GM23338 (cell line): ENCODE measurements around the gene OSBPL5. TPM values are rescaled to one million over a fixed set of nuclear protein-coding genes. Genes with fewer than 3 reads are reported as not detected.

Source experiments
- ATAC-seq: fragments of 200-7000 bp; cut with Tn5 transposase; 3 replicates; pipeline ENCODE4 v1.9.1; 2020
- DNase-seq: peaks from one replicate; pipeline ENCODE4 v3.0.0-alpha.2; 2015; ENCODE audit warnings: low spot score
- H2AFZ ChIP-seq: fragments of 200-600 bp; sonication (generic); 2 replicates; pipeline ENCODE4 v1.8.0; 2016; ENCODE audit warnings: antibody characterized with exemption, mild to moderate bottlenecking, moderate library complexity
- H3F3A ChIP-seq: fragments of 200-600 bp; sonication (generic); replicated peaks from 2 replicates; pipeline ENCODE4 v1.8.0; 2017; ENCODE audit warnings: antibody characterized with exemption, mixed run types, low read depth
- H3K27ac ChIP-seq: fragments of 200-600 bp; sonication (generic); 2 replicates; pipeline ENCODE4 v1.6.1; 2016; ENCODE audit warnings: low read depth
- H3K27me3 ChIP-seq: fragments of 200-600 bp; sonication (generic); 2 replicates; pipeline ENCODE4 v1.8.0; 2016; ENCODE audit warnings: mild to moderate bottlenecking, mixed run types, moderate library complexity; ENCODE audit not compliant: insufficient read depth
- H3K36me3 ChIP-seq: fragments of 200-600 bp; sonication (generic); 2 replicates; pipeline ENCODE4 v1.8.0; 2016; ENCODE audit warnings: mild to moderate bottlenecking; ENCODE audit not compliant: insufficient read depth
- H3K4me1 ChIP-seq: fragments of 200-600 bp; sonication (generic); 2 replicates; pipeline ENCODE4 v1.8.0; 2016; ENCODE audit warnings: mild to moderate bottlenecking, moderate library complexity; ENCODE audit not compliant: insufficient read depth
- H3K4me2 ChIP-seq: fragments of 200-600 bp; sonication (generic); 2 replicates; pipeline ENCODE4 v1.7.1; 2017; ENCODE audit warnings: mixed run types
- H3K4me3 ChIP-seq: fragments of 200-600 bp; sonication (generic); 2 replicates; pipeline ENCODE4 v1.6.1; 2016; ENCODE audit warnings: mixed run types
- H3K79me2 ChIP-seq: fragments of 200-600 bp; sonication (generic); replicated peaks from 2 replicates; pipeline ENCODE4 v1.8.0; 2017; ENCODE audit warnings: mild to moderate bottlenecking; ENCODE audit not compliant: insufficient read depth
- H3K9me2 ChIP-seq: fragments of 200-600 bp; sonication (generic); 2 replicates; pipeline ENCODE4 v1.8.0; 2017; ENCODE audit not compliant: insufficient read depth
- H4K20me1 ChIP-seq: fragments of 200-600 bp; sonication (generic); replicated peaks from 2 replicates; pipeline ENCODE4 v1.8.0; 2017; ENCODE audit warnings: mild to moderate bottlenecking; ENCODE audit not compliant: insufficient read depth
- H3K27ac Mint-ChIP-seq: 2 replicates; pipeline ENCODE4 v1.8.0; 2020; ENCODE audit warnings: inconsistent platforms, mild to moderate bottlenecking, moderate library complexity, mixed read lengths
- H3K27me3 Mint-ChIP-seq: 3 replicates; pipeline ENCODE4 v1.8.0; 2022; ENCODE audit warnings: low read depth, mild to moderate bottlenecking, moderate library complexity, mixed read lengths, inconsistent platforms; ENCODE audit not compliant: insufficient read depth, poor library complexity
- H3K36me3 Mint-ChIP-seq: 3 replicates; pipeline ENCODE4 v1.8.0; 2021; ENCODE audit warnings: low read depth, mild to moderate bottlenecking, inconsistent platforms, moderate library complexity, mixed read lengths
- H3K4me1 Mint-ChIP-seq: 3 replicates; pipeline ENCODE4 v1.8.0; 2020; ENCODE audit warnings: mild to moderate bottlenecking, inconsistent platforms, mixed read lengths
- H3K4me3 Mint-ChIP-seq: 3 replicates; pipeline ENCODE4 v1.8.0; 2021; ENCODE audit warnings: moderate library complexity, mild to moderate bottlenecking, inconsistent platforms, mixed read lengths
- H3K9me3 Mint-ChIP-seq: 3 replicates; pipeline ENCODE4 v1.8.0; 2020; ENCODE audit warnings: moderate library complexity, mild to moderate bottlenecking, inconsistent platforms, mixed read lengths
- CREB1 ChIP-seq: fragments of 250-450 bp; sonication (Bioruptor Pico); IDR thresholded peaks from 2 replicates; pipeline ENCODE4 v1.5.0; 2020; ENCODE audit warnings: low read depth, mild to moderate bottlenecking, moderate library complexity
- EZH2 ChIP-seq: fragments of 200-600 bp; sonication (generic); IDR thresholded peaks from one replicate; pipeline ENCODE4 v1.8.0; 2017; ENCODE audit warnings: antibody characterized with exemption, mild to moderate bottlenecking, low read depth; ENCODE audit not compliant: unreplicated experiment
- JUNB ChIP-seq: IDR thresholded peaks from one replicate; pipeline ENCODE4 v1.6.1; 2016; ENCODE audit warnings: antibody characterized with exemption; ENCODE audit not compliant: unreplicated experiment
- NANOG ChIP-seq: IDR thresholded peaks from 2 replicates; pipeline ENCODE4 v1.6.1; 2016; ENCODE audit warnings: antibody characterized with exemption, borderline replicate concordance
- STAT1 ChIP-seq: IDR thresholded peaks from one replicate; pipeline ENCODE4 v1.6.1; 2016; ENCODE audit warnings: antibody characterized with exemption; ENCODE audit not compliant: unreplicated experiment
- ZNF114 ChIP-seq: fragments of 250-450 bp; sonication (Bioruptor Pico); IDR thresholded peaks from 2 replicates; pipeline ENCODE4 v1.5.0; 2020; ENCODE audit warnings: mild to moderate bottlenecking, moderate library complexity
- ZNF331 ChIP-seq: fragments of 250-450 bp; sonication (Bioruptor Pico); IDR thresholded peaks from 2 replicates; pipeline ENCODE4 v1.5.0; 2020; ENCODE audit warnings: low read depth, mild to moderate bottlenecking, moderate library complexity
- polyA plus RNA-seq: library from polyadenylated mRNA; unstranded; fragments of >200 nt; fragmentation: Nextera tagmentation; extraction: Ambion mirVana; gene quantifications from 2 replicates; pipeline ENCODE4 v1.2.1, GENCODE V29; 2016
- total RNA-seq: library from RNA; depleted of rRNA; stranded (reverse); fragments of >200 nt; shearing (Covaris generic); gene quantifications from 2 replicates; pipeline ENCODE4 v1.2.3, GENCODE V29; 2014
- TF ChIP-seq, protein P1 (sequence below): IDR thresholded peaks from one replicate; pipeline ENCODE4 v1.6.1; 2018; ENCODE audit warnings: antibody characterized with exemption; ENCODE audit not compliant: unreplicated experiment
- TF ChIP-seq, protein P2 (sequence below), 2 experiments: fragments of 200-600 bp in 1 of 2; sonication (generic) in 1 of 2; conservative IDR thresholded peaks; 2 replicates each; pipeline versions ENCODE4 v1.5.1 to v1.6.1; 2016 to 2017; ENCODE audit warnings: antibody characterized with exemption in 2 of 2, low read depth in 2 of 2, mild to moderate bottlenecking in 2 of 2, moderate library complexity in 1 of 2
- TF ChIP-seq, protein P3 (sequence below): fragments of 250-450 bp; sonication (Bioruptor Pico); IDR thresholded peaks from 2 replicates; pipeline ENCODE4 v1.5.0; 2020; ENCODE audit warnings: mild to moderate bottlenecking, moderate library complexity

OSBPL5 gene
- total and polyA plus RNA-seq, 2 experiments from 2014 or later = 2.7 to 12.0 TPM

DNA sequence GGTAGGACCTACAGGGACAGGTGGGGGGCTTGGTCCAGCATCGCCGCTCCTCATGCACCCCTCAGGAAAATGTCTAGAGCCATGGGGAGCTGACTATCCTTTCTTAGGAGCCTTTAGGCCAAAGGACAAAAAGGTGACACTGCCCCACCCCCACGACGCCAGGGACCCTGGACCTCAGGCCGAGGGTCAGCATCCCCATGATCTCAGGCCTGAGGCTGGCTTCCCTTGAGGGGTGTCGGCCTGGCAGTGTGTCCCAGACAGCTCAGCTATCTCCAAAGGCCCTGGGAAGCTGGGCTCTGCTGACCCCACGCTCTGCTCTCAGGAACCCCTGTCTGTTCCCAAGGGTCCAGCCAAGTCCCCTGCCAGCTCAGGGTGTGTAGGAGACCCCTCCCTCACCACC lies 37.2 kb upstream of the OSBPL5 start (continued):
- TF ChIP-seq, protein P1, sequence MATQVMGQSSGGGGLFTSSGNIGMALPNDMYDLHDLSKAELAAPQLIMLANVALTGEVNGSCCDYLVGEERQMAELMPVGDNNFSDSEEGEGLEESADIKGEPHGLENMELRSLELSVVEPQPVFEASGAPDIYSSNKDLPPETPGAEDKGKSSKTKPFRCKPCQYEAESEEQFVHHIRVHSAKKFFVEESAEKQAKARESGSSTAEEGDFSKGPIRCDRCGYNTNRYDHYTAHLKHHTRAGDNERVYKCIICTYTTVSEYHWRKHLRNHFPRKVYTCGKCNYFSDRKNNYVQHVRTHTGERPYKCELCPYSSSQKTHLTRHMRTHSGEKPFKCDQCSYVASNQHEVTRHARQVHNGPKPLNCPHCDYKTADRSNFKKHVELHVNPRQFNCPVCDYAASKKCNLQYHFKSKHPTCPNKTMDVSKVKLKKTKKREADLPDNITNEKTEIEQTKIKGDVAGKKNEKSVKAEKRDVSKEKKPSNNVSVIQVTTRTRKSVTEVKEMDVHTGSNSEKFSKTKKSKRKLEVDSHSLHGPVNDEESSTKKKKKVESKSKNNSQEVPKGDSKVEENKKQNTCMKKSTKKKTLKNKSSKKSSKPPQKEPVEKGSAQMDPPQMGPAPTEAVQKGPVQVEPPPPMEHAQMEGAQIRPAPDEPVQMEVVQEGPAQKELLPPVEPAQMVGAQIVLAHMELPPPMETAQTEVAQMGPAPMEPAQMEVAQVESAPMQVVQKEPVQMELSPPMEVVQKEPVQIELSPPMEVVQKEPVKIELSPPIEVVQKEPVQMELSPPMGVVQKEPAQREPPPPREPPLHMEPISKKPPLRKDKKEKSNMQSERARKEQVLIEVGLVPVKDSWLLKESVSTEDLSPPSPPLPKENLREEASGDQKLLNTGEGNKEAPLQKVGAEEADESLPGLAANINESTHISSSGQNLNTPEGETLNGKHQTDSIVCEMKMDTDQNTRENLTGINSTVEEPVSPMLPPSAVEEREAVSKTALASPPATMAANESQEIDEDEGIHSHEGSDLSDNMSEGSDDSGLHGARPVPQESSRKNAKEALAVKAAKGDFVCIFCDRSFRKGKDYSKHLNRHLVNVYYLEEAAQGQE = no peak
- TF ChIP-seq, protein P2, sequence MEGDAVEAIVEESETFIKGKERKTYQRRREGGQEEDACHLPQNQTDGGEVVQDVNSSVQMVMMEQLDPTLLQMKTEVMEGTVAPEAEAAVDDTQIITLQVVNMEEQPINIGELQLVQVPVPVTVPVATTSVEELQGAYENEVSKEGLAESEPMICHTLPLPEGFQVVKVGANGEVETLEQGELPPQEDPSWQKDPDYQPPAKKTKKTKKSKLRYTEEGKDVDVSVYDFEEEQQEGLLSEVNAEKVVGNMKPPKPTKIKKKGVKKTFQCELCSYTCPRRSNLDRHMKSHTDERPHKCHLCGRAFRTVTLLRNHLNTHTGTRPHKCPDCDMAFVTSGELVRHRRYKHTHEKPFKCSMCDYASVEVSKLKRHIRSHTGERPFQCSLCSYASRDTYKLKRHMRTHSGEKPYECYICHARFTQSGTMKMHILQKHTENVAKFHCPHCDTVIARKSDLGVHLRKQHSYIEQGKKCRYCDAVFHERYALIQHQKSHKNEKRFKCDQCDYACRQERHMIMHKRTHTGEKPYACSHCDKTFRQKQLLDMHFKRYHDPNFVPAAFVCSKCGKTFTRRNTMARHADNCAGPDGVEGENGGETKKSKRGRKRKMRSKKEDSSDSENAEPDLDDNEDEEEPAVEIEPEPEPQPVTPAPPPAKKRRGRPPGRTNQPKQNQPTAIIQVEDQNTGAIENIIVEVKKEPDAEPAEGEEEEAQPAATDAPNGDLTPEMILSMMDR (conservative IDR thresholded peaks at IDR 0.05; ENCODE audit: low read depth in 2 of 2) = no peak
- TF ChIP-seq JUNB = no peak

DNA sequence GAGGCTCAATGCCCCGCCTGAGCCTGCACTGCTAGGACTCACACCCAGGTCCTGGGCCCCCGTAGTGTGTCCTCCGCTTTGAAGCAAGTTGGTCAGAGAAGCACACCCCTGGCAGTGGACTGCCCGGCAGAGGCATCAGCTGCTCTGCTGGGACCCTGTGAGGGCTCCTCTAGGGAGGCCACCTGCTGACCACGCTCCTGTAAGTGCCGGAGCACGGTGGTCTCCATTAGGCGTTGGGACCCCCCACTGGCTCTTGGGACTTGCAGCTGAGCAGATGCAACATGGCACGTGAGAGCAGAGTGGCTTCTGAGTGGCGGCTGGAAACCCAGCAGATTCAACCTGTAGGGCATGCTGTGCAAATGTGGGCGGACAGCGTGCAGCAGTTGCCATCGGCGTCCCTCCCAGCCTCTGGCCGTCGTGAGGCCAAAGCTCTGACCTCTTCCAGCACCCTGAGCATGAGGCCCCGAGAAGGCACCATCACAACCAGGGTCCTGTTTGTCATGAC lies 36.6 kb upstream of the OSBPL5 start:
- no peak overlapping the region for H3K27ac Mint-ChIP-seq
- Histone ChIP-seq H3K27me3 (peaks cover 33% of the 10 kb centered on the region), H3K9me2 (no peaks in the 10 kb centered on the region), H3K79me2 (no peaks in the 10 kb centered on the region), H3K4me2 (no peak overlapping the region), H3K36me3 (no peaks in the 10 kb centered on the region), H3K4me1 (no peaks in the 10 kb centered on the region), H3F3A (no peaks in the 10 kb centered on the region), H4K20me1 (no peaks in the 10 kb centered on the region), H3K27ac (no peak overlapping the region), H3K4me3 (no peak overlapping the region), H2AFZ (no peak overlapping the region)
- peaks cover 3% of the 10 kb centered on the region; the same call in 1 of the 3 replicates for H3K4me1 Mint-ChIP-seq
- ATAC-seq (no peak), DNase-seq (no peak)
- H3K36me3 Mint-ChIP-seq = no peaks in the 10 kb centered on the region
- no peak overlapping the region for H3K4me3 Mint-ChIP-seq
- no peak for TF ChIP-seq ZNF331 (CRISPR knock-in tag)
- TF ChIP-seq JUNB = no peak
- no peak for TF ChIP-seq NANOG
- TF ChIP-seq, protein P3, sequence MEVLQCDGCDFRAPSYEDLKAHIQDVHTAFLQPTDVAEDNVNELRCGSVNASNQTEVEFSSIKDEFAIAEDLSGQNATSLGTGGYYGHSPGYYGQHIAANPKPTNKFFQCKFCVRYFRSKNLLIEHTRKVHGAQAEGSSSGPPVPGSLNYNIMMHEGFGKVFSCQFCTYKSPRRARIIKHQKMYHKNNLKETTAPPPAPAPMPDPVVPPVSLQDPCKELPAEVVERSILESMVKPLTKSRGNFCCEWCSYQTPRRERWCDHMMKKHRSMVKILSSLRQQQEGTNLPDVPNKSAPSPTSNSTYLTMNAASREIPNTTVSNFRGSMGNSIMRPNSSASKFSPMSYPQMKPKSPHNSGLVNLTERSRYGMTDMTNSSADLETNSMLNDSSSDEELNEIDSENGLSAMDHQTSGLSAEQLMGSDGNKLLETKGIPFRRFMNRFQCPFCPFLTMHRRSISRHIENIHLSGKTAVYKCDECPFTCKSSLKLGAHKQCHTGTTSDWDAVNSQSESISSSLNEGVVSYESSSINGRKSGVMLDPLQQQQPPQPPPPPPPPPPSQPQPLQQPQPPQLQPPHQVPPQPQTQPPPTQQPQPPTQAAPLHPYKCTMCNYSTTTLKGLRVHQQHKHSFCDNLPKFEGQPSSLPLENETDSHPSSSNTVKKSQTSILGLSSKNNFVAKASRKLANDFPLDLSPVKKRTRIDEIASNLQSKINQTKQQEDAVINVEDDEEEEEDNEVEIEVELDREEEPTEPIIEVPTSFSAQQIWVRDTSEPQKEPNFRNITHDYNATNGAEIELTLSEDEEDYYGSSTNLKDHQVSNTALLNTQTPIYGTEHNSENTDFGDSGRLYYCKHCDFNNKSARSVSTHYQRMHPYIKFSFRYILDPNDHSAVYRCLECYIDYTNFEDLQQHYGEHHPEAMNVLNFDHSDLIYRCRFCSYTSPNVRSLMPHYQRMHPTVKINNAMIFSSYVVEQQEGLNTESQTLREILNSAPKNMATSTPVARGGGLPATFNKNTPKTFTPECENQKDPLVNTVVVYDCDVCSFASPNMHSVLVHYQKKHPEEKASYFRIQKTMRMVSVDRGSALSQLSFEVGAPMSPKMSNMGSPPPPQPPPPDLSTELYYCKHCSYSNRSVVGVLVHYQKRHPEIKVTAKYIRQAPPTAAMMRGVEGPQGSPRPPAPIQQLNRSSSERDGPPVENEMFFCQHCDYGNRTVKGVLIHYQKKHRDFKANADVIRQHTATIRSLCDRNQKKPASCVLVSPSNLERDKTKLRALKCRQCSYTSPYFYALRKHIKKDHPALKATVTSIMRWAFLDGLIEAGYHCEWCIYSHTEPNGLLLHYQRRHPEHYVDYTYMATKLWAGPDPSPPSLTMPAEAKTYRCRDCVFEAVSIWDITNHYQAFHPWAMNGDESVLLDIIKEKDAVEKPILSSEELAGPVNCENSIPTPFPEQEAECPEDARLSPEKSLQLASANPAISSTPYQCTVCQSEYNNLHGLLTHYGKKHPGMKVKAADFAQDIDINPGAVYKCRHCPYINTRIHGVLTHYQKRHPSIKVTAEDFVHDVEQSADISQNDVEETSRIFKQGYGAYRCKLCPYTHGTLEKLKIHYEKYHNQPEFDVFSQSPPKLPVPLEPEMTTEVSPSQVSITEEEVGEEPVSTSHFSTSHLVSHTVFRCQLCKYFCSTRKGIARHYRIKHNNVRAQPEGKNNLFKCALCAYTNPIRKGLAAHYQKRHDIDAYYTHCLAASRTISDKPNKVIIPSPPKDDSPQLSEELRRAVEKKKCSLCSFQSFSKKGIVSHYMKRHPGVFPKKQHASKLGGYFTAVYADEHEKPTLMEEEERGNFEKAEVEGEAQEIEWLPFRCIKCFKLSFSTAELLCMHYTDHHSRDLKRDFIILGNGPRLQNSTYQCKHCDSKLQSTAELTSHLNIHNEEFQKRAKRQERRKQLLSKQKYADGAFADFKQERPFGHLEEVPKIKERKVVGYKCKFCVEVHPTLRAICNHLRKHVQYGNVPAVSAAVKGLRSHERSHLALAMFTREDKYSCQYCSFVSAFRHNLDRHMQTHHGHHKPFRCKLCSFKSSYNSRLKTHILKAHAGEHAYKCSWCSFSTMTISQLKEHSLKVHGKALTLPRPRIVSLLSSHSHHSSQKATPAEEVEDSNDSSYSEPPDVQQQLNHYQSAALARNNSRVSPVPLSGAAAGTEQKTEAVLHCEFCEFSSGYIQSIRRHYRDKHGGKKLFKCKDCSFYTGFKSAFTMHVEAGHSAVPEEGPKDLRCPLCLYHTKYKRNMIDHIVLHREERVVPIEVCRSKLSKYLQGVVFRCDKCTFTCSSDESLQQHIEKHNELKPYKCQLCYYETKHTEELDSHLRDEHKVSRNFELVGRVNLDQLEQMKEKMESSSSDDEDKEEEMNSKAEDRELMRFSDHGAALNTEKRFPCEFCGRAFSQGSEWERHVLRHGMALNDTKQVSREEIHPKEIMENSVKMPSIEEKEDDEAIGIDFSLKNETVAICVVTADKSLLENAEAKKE (CRISPR knock-in tag) = no peak
- no peak for TF ChIP-seq EZH2
- TF ChIP-seq ZNF114 = no peak
- no peak for TF ChIP-seq CREB1 (CRISPR knock-in tag)
- no peak for TF ChIP-seq STAT1
- H3K27me3 Mint-ChIP-seq = peaks cover 36% of the 10 kb centered on the region
- H3K9me3 Mint-ChIP-seq = no peaks in the 10 kb centered on the region
